PC-3 (cell line): Measurements from ENCODE around the gene TCF7L1. TPM values are rescaled to one million over a fixed set of nuclear protein-coding genes. Genes with fewer than 3 reads are reported as not detected.
A peak's percentile ranks its signal among the peaks of the same experiment; 100 is the strongest.

ENCODE experiments used
- ATAC-seq: fragments of 200-7000 bp; cut with Tn5 transposase; 2 replicates; pipeline ENCODE4 v1.9.1; 2020; ENCODE audit warnings: mild to moderate bottlenecking, moderate library complexity
- BruUV-seq: library from RNA; stranded (reverse); fragments of 400-500 nt; replicated peaks from 2 replicates; lab custom pipeline; 2021; lab: Mats Ljungman, UMichigan
- CTCF ChIA-PET: fragments of 300-600 bp; sonication (Branson Sonifier 250); formaldehyde crosslinking; loops from one replicate; lab custom pipeline; 2022; ENCODE audit warnings: antibody characterized with exemption; lab: Charles Lee
- POLR2A ChIA-PET: fragments of 300-600 bp; sonication (Branson Sonifier 250); formaldehyde crosslinking; loops from one replicate; lab custom pipeline; 2022; ENCODE audit warnings: antibody characterized with exemption; ENCODE audit not compliant: unreplicated experiment; lab: Charles Lee
- DNase-seq: peaks from one replicate; pipeline ENCODE4 v3.0.0-alpha.2; 2015
- H2AFZ ChIP-seq: fragments of 300-600 bp; sonication (generic); 2 replicates; pipeline ENCODE4 v1.6.0; 2016; ENCODE audit warnings: antibody characterized with exemption, low read length
- H3F3A ChIP-seq: fragments of 300-600 bp; sonication (generic); one replicate; pipeline ENCODE4 v1.6.0; 2017; ENCODE audit warnings: antibody characterized with exemption, low read length, control low read depth, mild to moderate bottlenecking; ENCODE audit not compliant: unreplicated experiment
- H3K27ac ChIP-seq: fragments of 300-600 bp; sonication (generic); 2 replicates; pipeline ENCODE4 v1.5.1; 2016; ENCODE audit warnings: mild to moderate bottlenecking, low read length
- H3K27me3 ChIP-seq: fragments of 300-600 bp; sonication (generic); 2 replicates; pipeline ENCODE4 v1.6.1; 2016; ENCODE audit warnings: low read length, mixed read lengths
- H3K36me3 ChIP-seq: fragments of 300-600 bp; sonication (generic); 2 replicates; pipeline ENCODE4 v1.6.1; 2016; ENCODE audit warnings: low read depth, mixed run types, low read length, mixed read lengths
- H3K4me1 ChIP-seq: fragments of 300-600 bp; sonication (generic); 2 replicates; pipeline ENCODE4 v1.5.1; 2016; ENCODE audit warnings: low read length; ENCODE audit not compliant: insufficient read depth
- H3K4me2 ChIP-seq: fragments of 300-600 bp; sonication (generic); 2 replicates; pipeline ENCODE4 v1.6.0; 2016; ENCODE audit warnings: low read length
- H3K4me3 ChIP-seq: fragments of 300-600 bp; sonication (generic); 2 replicates; pipeline ENCODE4 v1.5.1; 2016; ENCODE audit warnings: mild to moderate bottlenecking, low read length, mixed read lengths
- H3K79me2 ChIP-seq: fragments of 300-600 bp; sonication (generic); 2 replicates; pipeline ENCODE4 v1.6.1; 2017; ENCODE audit warnings: low read length, mixed read lengths
- H3K9ac ChIP-seq: fragments of 300-600 bp; sonication (generic); 2 replicates; pipeline ENCODE4 v1.6.0; 2016; ENCODE audit warnings: mild to moderate bottlenecking, low read length
- H3K9me2 ChIP-seq: fragments of 300-600 bp; sonication (generic); replicated peaks from 2 replicates; pipeline ENCODE4 v1.6.1; 2016; ENCODE audit warnings: mixed run types, low read length, mixed read lengths
- H3K9me3 ChIP-seq: fragments of 300-600 bp; sonication (generic); 2 replicates; pipeline ENCODE4 v1.6.1; 2016; ENCODE audit warnings: low read length, mixed read lengths
- H4K20me1 ChIP-seq: fragments of 300-600 bp; sonication (generic); 2 replicates; pipeline ENCODE4 v1.6.1; 2016; ENCODE audit warnings: low read length, mixed read lengths
- CTCF ChIP-seq: fragments of 300-600 bp; sonication (generic); conservative IDR thresholded peaks from 2 replicates; pipeline ENCODE4 v1.5.1; 2017; ENCODE audit warnings: antibody characterized with exemption, low read depth, mild to moderate bottlenecking, low read length
- EZH2 ChIP-seq: fragments of 300-600 bp; sonication (generic); IDR thresholded peaks from one replicate; pipeline ENCODE4 v1.6.1; 2017; ENCODE audit warnings: antibody characterized with exemption, mild to moderate bottlenecking, low read length; ENCODE audit not compliant: unreplicated experiment
- EZH2phosphoT487 ChIP-seq: fragments of 300-600 bp; sonication (generic); IDR thresholded peaks from 2 replicates; pipeline ENCODE4 v1.6.1; 2018; ENCODE audit warnings: mild to moderate bottlenecking, antibody characterized with exemption, low read length, borderline replicate concordance
- intact Hi-C: fragments of 100-400 bp; cut with micrococcal nuclease; formaldehyde crosslinking; loops from 2 replicates; pipeline ENCODE4 v1.9.0; 2023
- total RNA-seq: library from RNA; depleted of rRNA; stranded (reverse); fragments of >200 nt; gene quantifications from 2 replicates; pipeline ENCODE4 v1.2.3, GENCODE V29; 2014; rRNA removed

The TCF7L1 gene
- total RNA-seq, 1 experiment from 2014 or later, result 1.8 TPM

GRCh38 chr2:85356186-85356585 is 223.0 kb downstream of the TCF7L1 start:
- Histone ChIP-seq H3F3A (no peaks in the 10 kb centered on the region), H3K9me3 (no peaks in the 10 kb centered on the region), H3K9me2 (no peaks in the 10 kb centered on the region), H3K4me3 (no peak overlapping the region), H3K36me3 (peaks cover 7% of the 10 kb centered on the region), H4K20me1 (peaks cover 12% of the 10 kb centered on the region; the same call in 1 of the 2 replicates), H3K9ac (no peak overlapping the region), H3K79me2 (peaks cover 49% of the 10 kb centered on the region), H3K4me2 (no peak overlapping the region), H3K27ac (no peak overlapping the region), H2AFZ (no peak overlapping the region), H3K4me1 (peaks cover 32% of the 10 kb centered on the region), H3K27me3 (no peaks in the 10 kb centered on the region)
- TF ChIP-seq EZH2 (no peak), CTCF (no peak), EZH2phosphoT487 (no peak)
- CTCF ChIA-PET, result no interaction called here
- POLR2A ChIA-PET, result no interaction called here
- intact Hi-C loops, result no loop called here
- no TSS peak for BruUV-seq
- no peak for DNase-seq
- ATAC-seq, result no peak

- no peak overlapping the region for H2AFZ ChIP-seq
- peaks cover 37% of the 10 kb centered on the region for H3K79me2 ChIP-seq
- no peaks in the 10 kb centered on the region for H3F3A ChIP-seq
- no peak overlapping the region for H3K9ac ChIP-seq
- DNase-seq (peak; percentile 35), ATAC-seq (no peak)
- no peak for TF ChIP-seq CTCF
- TF ChIP-seq EZH2, result no peak
- no peak for TF ChIP-seq EZH2phosphoT487
- H4K20me1 ChIP-seq, result peaks cover 9% of the 10 kb centered on the region; the same call in 1 of the 2 replicates
- H3K9me3 ChIP-seq, result no peaks in the 10 kb centered on the region
- no peaks in the 10 kb centered on the region for H3K27me3 ChIP-seq
- no peaks in the 10 kb centered on the region for H3K9me2 ChIP-seq
- intact Hi-C loops, result no loop called here
- H3K27ac ChIP-seq, result no peak overlapping the region
- H3K4me3 ChIP-seq, result peak overlapping the region; percentile 34; the same call in 1 of the 2 replicates
- H3K4me2 ChIP-seq, result peak overlapping the region; percentile 65
- ChIA-PET CTCF (no interaction called here), POLR2A (no interaction called here)
- H3K4me1 ChIP-seq, result peaks cover 30% of the 10 kb centered on the region
- H3K36me3 ChIP-seq, result peaks cover 7% of the 10 kb centered on the region
- BruUV-seq, result no TSS peak
These were observed 224.5 kb downstream of the TCF7L1 start for GRCh38 chr2:85357736-85358135.

Other genes with a start within 250 kb of the TCF7L1 start
- 4,758 and 5,246 TPM in 2 replicates for gene TMSB10, start 227.7 kb upstream of the TCF7L1 start, total RNA-seq
- gene KCMF1, start 162.2 kb upstream of the TCF7L1 start, total RNA-seq, result 62.1 and 73.6 TPM in 2 replicates
- gene TGOLN2, start 194.6 kb downstream of the TCF7L1 start, total RNA-seq, result 48.9 and 67.3 TPM in 2 replicates
- 39.1 and 50.8 TPM in 2 replicates for gene RETSAT, start 221.1 kb downstream of the TCF7L1 start, total RNA-seq
- gene ELMOD3, start 221.4 kb downstream of the TCF7L1 start, total RNA-seq, result 16.7 and 19.0 TPM in 2 replicates